PC-3 (cell line): ENCODE data around the gene POTEC.
"Not testable (repeated sequence)": the region's sequence is repeated elsewhere in the genome, so short reads cannot be mapped to it uniquely, and the experiment has no call there.

Experiments
- EZH2 ChIP-seq: fragments of 300-600 bp; sonication (generic); IDR thresholded peaks from one replicate; pipeline ENCODE4 v1.6.1; 2017; ENCODE audit warnings: antibody characterized with exemption, mild to moderate bottlenecking, low read length; ENCODE audit not compliant: unreplicated experiment
- EZH2phosphoT487 ChIP-seq: fragments of 300-600 bp; sonication (generic); IDR thresholded peaks from 2 replicates; pipeline ENCODE4 v1.6.1; 2018; ENCODE audit warnings: mild to moderate bottlenecking, antibody characterized with exemption, low read length, borderline replicate concordance
- TF ChIP-seq, protein P1 (sequence below): fragments of 300-600 bp; sonication (generic); conservative IDR thresholded peaks from 2 replicates; pipeline ENCODE4 v1.5.1; 2017; ENCODE audit warnings: antibody characterized with exemption, low read depth, mild to moderate bottlenecking, low read length

- TF ChIP-seq, protein P1, sequence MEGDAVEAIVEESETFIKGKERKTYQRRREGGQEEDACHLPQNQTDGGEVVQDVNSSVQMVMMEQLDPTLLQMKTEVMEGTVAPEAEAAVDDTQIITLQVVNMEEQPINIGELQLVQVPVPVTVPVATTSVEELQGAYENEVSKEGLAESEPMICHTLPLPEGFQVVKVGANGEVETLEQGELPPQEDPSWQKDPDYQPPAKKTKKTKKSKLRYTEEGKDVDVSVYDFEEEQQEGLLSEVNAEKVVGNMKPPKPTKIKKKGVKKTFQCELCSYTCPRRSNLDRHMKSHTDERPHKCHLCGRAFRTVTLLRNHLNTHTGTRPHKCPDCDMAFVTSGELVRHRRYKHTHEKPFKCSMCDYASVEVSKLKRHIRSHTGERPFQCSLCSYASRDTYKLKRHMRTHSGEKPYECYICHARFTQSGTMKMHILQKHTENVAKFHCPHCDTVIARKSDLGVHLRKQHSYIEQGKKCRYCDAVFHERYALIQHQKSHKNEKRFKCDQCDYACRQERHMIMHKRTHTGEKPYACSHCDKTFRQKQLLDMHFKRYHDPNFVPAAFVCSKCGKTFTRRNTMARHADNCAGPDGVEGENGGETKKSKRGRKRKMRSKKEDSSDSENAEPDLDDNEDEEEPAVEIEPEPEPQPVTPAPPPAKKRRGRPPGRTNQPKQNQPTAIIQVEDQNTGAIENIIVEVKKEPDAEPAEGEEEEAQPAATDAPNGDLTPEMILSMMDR: not testable (repeated sequence)
- TF ChIP-seq EZH2, EZH2phosphoT487: not testable (repeated sequence)
These were observed 77.4 kb downstream of the POTEC start for GRCh38 chr18:14465989-14466388.
